Effector memory CD4-positive, alpha-beta T cell (primary cell): Measurements from ENCODE around the gene INPP5B.
"Not testable (repeated sequence)": the region's sequence is repeated elsewhere in the genome, so short reads cannot be mapped to it uniquely, and the experiment has no call there.

Source experiments
- DNase-seq, 3 donors: peaks; one replicate each; pipeline ENCODE4 v3.0.0-alpha.2; 2020
- H3K27ac ChIP-seq: 2 replicates; pipeline ENCODE4 v1.7.0; 2013; ENCODE audit warnings: mild to moderate bottlenecking, low read length, moderate library complexity; ENCODE audit not compliant: insufficient read depth, poor library complexity, severe bottlenecking
- H3K27me3 ChIP-seq: replicated peaks from 2 replicates; pipeline ENCODE4 v1.7.0; 2013; ENCODE audit warnings: mild to moderate bottlenecking, low read length; ENCODE audit not compliant: insufficient read depth, control insufficient read depth, poor library complexity, severe bottlenecking
- H3K36me3 ChIP-seq: 2 replicates; pipeline ENCODE4 v1.7.0; 2013; ENCODE audit warnings: mild to moderate bottlenecking, low read length, moderate library complexity; ENCODE audit not compliant: control insufficient read depth, insufficient read depth
- H3K4me1 ChIP-seq: 2 replicates; pipeline ENCODE4 v1.7.0; 2013; ENCODE audit warnings: low read length, mild to moderate bottlenecking; ENCODE audit not compliant: control insufficient read depth, insufficient read depth, poor library complexity, severe bottlenecking
- H3K4me3 ChIP-seq: 2 replicates; pipeline ENCODE4 v1.7.0; 2013; ENCODE audit warnings: low read length, low read depth, mild to moderate bottlenecking; ENCODE audit not compliant: insufficient read depth, poor library complexity, severe bottlenecking
- H3K9me3 ChIP-seq: 2 replicates; pipeline ENCODE4 v1.7.0; 2013; ENCODE audit warnings: mild to moderate bottlenecking, low read length, moderate library complexity; ENCODE audit not compliant: control insufficient read depth

INPP5B gene

GRCh38 chr1:37901191-37901892 is 45.5 kb downstream of the INPP5B start:
- H3K36me3 ChIP-seq: no peaks in the 10 kb centered on the region
- H3K4me1 ChIP-seq: no peaks in the 10 kb centered on the region
- no peak overlapping the region for H3K4me3 ChIP-seq
- no peaks in the 10 kb centered on the region for H3K27me3 ChIP-seq
- H3K9me3 ChIP-seq: no peaks in the 10 kb centered on the region
- H3K27ac ChIP-seq: no peak overlapping the region
- no peak for DNase-seq

DNA sequence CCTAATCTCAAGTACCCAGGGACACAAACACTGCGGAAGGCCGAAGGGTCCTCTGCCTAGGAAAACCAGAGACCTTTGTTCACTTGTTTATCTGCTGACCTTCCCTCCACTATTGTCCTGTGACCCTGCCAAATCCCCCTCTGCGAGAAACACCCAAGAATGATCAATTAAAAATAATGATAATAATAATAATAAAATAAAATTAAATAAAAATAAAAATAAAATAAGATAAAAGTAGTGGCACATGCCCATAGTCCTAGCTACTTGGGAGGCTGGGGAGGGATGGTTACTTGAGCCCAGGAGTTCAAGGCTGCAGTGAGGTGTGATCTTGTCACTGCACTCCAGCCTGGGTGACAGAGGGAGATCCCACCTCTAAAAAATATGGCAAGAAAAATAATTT is 49.3 kb downstream of the INPP5B start:
- DNase-seq, H3K36me3 ChIP-seq, H3K9me3 ChIP-seq, H3K27me3 ChIP-seq, H3K4me1 ChIP-seq, H3K27ac ChIP-seq, H3K4me3 ChIP-seq: not testable (repeated sequence)

DNA sequence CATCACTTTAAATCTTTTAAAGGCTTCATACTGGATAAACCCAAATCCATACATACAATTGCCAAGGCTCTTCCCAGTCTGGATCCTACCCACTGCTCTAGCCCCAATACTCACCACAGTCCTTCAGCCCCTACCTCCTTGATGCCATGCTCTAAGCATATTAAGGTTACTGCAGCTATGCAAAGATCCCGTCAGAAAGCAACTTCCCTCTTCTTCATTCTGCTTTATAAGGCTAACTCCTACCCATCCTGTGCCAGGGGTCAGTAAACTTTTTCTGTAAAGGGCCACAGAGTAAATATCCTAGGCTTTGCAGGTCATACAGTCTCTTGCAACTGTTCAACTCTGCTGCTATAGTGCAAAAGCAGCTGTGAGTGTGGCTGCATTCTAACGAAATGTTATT is 53.2 kb downstream of the INPP5B start:
- no peak overlapping the region for H3K4me3 ChIP-seq
- DNase-seq: no peak
- H3K4me1 ChIP-seq: no peaks in the 10 kb centered on the region
- H3K9me3 ChIP-seq: no peaks in the 10 kb centered on the region
- H3K27me3 ChIP-seq: no peaks in the 10 kb centered on the region
- peaks cover 10% of the 10 kb centered on the region for H3K36me3 ChIP-seq
- H3K27ac ChIP-seq: no peak overlapping the region

- DNase-seq: no peak
- Histone ChIP-seq H3K36me3 (peaks cover 23% of the 10 kb centered on the region), H3K27me3 (no peaks in the 10 kb centered on the region), H3K9me3 (no peaks in the 10 kb centered on the region), H3K4me1 (no peaks in the 10 kb centered on the region), H3K4me3 (no peak overlapping the region), H3K27ac (no peak overlapping the region)
These were observed 54.5 kb downstream of the INPP5B start for GRCh38 chr1:37892151-37893047.

- peaks cover 42% of the 10 kb centered on the region for H3K36me3 ChIP-seq
- no peaks in the 10 kb centered on the region for H3K4me1 ChIP-seq
These were observed 56.4 kb downstream of the INPP5B start for GRCh38 chr1:37890378-37891014.

GRCh38 chr1:37888022-37888700 is 58.7 kb downstream of the INPP5B start:
- no peaks in the 10 kb centered on the region for H3K4me1 ChIP-seq
- H3K9me3 ChIP-seq: no peaks in the 10 kb centered on the region
- peaks cover 55% of the 10 kb centered on the region for H3K36me3 ChIP-seq
- H3K27ac ChIP-seq: no peak overlapping the region
- no peak for DNase-seq
- H3K4me3 ChIP-seq: no peak overlapping the region
- H3K27me3 ChIP-seq: no peaks in the 10 kb centered on the region

More at GRCh38 chr1:37890378-37891014, 56.4 kb downstream of the INPP5B start:
- Histone ChIP-seq H3K27ac (no peak overlapping the region), H3K4me3 (no peak overlapping the region), H3K9me3 (no peaks in the 10 kb centered on the region), H3K27me3 (no peaks in the 10 kb centered on the region)
- no peak for DNase-seq

- no peaks in the 10 kb centered on the region for H3K9me3 ChIP-seq
- DNase-seq: no peak
- H3K4me1 ChIP-seq: no peaks in the 10 kb centered on the region
- H3K27me3 ChIP-seq: no peaks in the 10 kb centered on the region
- H3K27ac ChIP-seq: no peak overlapping the region
- H3K36me3 ChIP-seq: peaks cover 77% of the 10 kb centered on the region
- H3K4me3 ChIP-seq: no peak overlapping the region
These were observed 62.7 kb downstream of the INPP5B start for GRCh38 chr1:37884145-37884544.

DNA sequence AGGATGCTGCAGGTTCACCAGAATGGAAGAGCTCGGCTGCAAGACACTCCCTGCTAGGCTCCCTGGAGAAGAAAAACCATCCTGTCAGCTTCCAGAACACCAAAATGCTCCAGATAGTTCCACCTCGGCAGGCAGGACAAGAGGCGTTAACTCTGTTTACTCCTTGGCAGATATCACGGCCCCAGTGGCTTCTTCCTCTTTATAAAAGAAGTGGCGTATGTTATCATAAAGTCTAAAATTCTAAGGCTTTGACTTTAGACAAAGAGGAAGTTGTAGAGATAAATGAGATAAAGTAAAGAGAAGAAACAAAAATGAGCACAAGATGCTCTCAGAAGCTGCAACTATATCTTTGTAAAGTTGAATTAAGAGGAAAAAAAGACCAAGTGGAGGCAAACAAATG is 63.2 kb downstream of the INPP5B start:
- Histone ChIP-seq H3K27me3 (no peaks in the 10 kb centered on the region), H3K4me3 (no peak overlapping the region), H3K9me3 (no peaks in the 10 kb centered on the region), H3K4me1 (no peaks in the 10 kb centered on the region), H3K36me3 (peaks cover 74% of the 10 kb centered on the region), H3K27ac (no peak overlapping the region)
- no peak for DNase-seq

DNA sequence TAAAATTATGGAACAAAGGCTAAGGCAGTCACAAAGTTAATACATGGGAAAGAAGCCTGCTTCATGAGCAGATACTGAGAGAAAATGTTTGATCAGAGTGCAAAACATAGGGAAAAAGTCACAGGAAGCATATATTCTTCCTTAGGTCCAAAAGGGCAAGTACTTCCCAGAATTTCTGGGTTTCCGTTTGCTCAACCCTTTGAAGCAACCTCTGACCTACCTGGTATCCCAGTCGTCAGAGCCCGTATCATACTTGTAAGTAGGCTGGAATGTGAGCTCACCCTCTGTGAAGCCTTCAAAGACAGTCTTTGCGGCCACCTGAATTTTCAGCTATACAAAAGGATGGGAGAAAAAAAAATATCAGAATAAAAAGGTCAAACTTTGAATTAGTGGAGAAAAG is 67.0 kb downstream of the INPP5B start:
- Histone ChIP-seq H3K36me3 (peaks cover 49% of the 10 kb centered on the region), H3K27me3 (no peaks in the 10 kb centered on the region), H3K4me3 (no peak overlapping the region), H3K27ac (no peak overlapping the region), H3K4me1 (no peaks in the 10 kb centered on the region), H3K9me3 (no peaks in the 10 kb centered on the region)
- DNase-seq: no peak
